A673 (cell line): Measurements from ENCODE around the gene ZNRD2. TPM values are rescaled to one million over a fixed set of nuclear protein-coding genes. Genes with fewer than 3 reads are reported as not detected.

ENCODE experiments used
- BruUV-seq: library from RNA; stranded (reverse); fragments of 400-500 nt; replicated peaks from 2 replicates; lab custom pipeline; 2021; lab: Mats Ljungman, UMichigan
- CTCF ChIA-PET: fragments of 300-600 bp; sonication (Branson Sonifier 250); formaldehyde crosslinking; loops from one replicate; lab custom pipeline; 2022; ENCODE audit warnings: antibody characterized with exemption; lab: Charles Lee
- POLR2A ChIA-PET: fragments of 300-600 bp; sonication (Branson Sonifier 250); formaldehyde crosslinking; loops from one replicate; lab custom pipeline; 2022; ENCODE audit warnings: antibody characterized with exemption; ENCODE audit not compliant: low non-redundant PET; lab: Charles Lee
- DNase-seq: peaks from one replicate; pipeline ENCODE4 v3.0.0-alpha.2; 2015; ENCODE audit warnings: low spot score
- H3K27ac ChIP-seq: fragments of 200-600 bp; sonication (generic); 2 replicates; pipeline ENCODE4 v1.5.1; 2016; ENCODE audit warnings: mixed run types, low read depth, mild to moderate bottlenecking, mixed read lengths, antibody characterized with exemption, low read length; ENCODE audit not compliant: poor library complexity, severe bottlenecking
- H3K27me3 ChIP-seq: fragments of 200-600 bp; sonication (generic); replicated peaks from 2 replicates; pipeline ENCODE4 v1.6.1; 2017; ENCODE audit warnings: mixed run types, low read depth, mild to moderate bottlenecking, mixed read lengths, antibody characterized with exemption, low read length; ENCODE audit not compliant: insufficient read depth, poor library complexity
- H3K36me3 ChIP-seq: fragments of 200-600 bp; sonication (generic); 2 replicates; pipeline ENCODE4 v1.6.1; 2016; ENCODE audit warnings: mixed run types, mild to moderate bottlenecking, mixed read lengths, antibody characterized with exemption, low read length; ENCODE audit not compliant: insufficient read depth, poor library complexity, severe bottlenecking
- H3K4me1 ChIP-seq: fragments of 200-600 bp; sonication (generic); 2 replicates; pipeline ENCODE4 v1.6.1; 2017; ENCODE audit warnings: mixed run types, mild to moderate bottlenecking, mixed read lengths, antibody characterized with exemption, low read length; ENCODE audit not compliant: insufficient read depth, poor library complexity, severe bottlenecking
- H3K4me3 ChIP-seq: fragments of 200-600 bp; sonication (generic); 2 replicates; pipeline ENCODE4 v1.5.1; 2016; ENCODE audit warnings: low read depth, mixed run types, mild to moderate bottlenecking, mixed read lengths, low read length; ENCODE audit not compliant: poor library complexity, severe bottlenecking
- H3K9me3 ChIP-seq: fragments of 200-600 bp; sonication (generic); 2 replicates; pipeline ENCODE4 v1.6.1; 2016; ENCODE audit warnings: mixed run types, low read depth, mild to moderate bottlenecking, mixed read lengths, antibody characterized with exemption, low read length; ENCODE audit not compliant: poor library complexity, severe bottlenecking
- EZH2 ChIP-seq: fragments of 200-600 bp; sonication (generic); IDR thresholded peaks from 2 replicates; pipeline ENCODE4 v1.6.1; 2017; ENCODE audit warnings: borderline replicate concordance, low read depth, mild to moderate bottlenecking, mixed read lengths, antibody characterized with exemption, low read length; ENCODE audit not compliant: poor library complexity, severe bottlenecking
- intact Hi-C: fragments of 100-400 bp; cut with micrococcal nuclease; formaldehyde crosslinking; loops from one replicate; pipeline ENCODE4 v1.10.0; 2022; ENCODE audit not compliant: unreplicated experiment
- total RNA-seq: library from RNA; stranded (reverse); gene quantifications from 2 replicates; pipeline ENCODE4 v1.2.3, GENCODE V29; 2021
- TF ChIP-seq, protein P1 (sequence below): fragments of 300-800, 200-600 bp; sonication (generic); conservative IDR thresholded peaks from 2 replicates; pipeline ENCODE4 v1.5.1; 2017; ENCODE audit warnings: low read depth, mild to moderate bottlenecking, antibody characterized with exemption, low read length, moderate library complexity, mixed read lengths

The ZNRD2 gene
- total RNA-seq, 1 experiment from 2014 or later: 98.9 TPM

DNA sequence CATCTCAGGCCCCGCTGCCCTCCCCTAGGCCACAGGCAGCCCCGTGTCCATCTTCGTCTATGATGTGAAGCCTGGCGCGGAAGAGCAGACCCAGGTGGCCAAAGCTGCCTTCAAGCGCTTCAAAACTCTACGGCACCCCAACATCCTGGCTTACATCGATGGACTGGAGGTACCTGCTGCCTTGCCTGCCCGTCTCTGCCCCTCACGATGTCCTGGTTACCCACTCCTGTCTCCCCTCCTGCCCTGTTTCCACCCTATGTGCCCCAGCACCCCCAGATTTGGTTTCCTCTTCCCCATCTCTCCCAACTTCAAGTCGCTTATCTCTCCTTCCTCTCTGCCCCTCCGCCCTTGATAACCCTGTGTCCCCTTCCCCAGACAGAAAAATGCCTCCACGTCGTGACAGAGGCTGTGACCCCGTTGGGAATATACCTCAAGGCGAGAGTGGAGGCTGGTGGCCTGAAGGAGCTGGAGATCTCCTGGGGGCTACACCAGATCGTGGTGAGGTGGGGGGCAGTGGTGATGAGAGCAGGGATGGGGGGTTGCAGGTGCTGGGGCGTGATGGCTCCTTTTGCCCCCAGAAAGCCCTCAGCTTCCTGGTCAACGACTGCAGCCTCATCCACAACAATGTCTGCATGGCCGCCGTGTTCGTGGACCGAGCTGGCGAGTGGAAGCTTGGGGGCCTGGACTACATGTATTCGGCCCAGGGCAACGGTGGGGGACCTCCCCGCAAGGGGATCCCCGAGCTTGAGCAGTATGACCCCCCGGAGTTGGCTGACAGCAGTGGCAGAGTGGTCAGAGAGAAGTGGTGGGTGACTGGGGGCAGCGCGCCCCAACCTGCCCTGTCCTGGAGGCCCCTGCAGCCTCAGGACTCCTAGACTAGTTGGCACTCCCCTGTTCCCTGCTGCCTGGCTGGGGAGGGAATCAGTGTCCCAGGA, 44.5 kb upstream of the ZNRD2 start:
- CTCF ChIA-PET: interaction anchor here (0.6 to 1.0 kb wide), 4 partner anchors 14 to 751 kb away, joined by 3 to 4 read pairs (median 4); no protein-coding TSS in a partner anchor
- peak overlapping the region; percentile 91 for H3K4me3 ChIP-seq
- peak overlapping the region; percentile 91 for H3K27ac ChIP-seq
- TSS peak; percentile 32 for BruUV-seq
- POLR2A ChIA-PET: interaction anchor here (0.6 kb wide), 1 partner anchor 47 kb away, joined by 3 read pairs; no protein-coding TSS in a partner anchor
- H3K36me3 ChIP-seq: peaks cover 23% of the 10 kb centered on the region
- H3K9me3 ChIP-seq: no peaks in the 10 kb centered on the region
- H3K27me3 ChIP-seq: no peaks in the 10 kb centered on the region
- peaks cover 14% of the 10 kb centered on the region for H3K4me1 ChIP-seq
- no peak for TF ChIP-seq EZH2
- TF ChIP-seq, protein P1, sequence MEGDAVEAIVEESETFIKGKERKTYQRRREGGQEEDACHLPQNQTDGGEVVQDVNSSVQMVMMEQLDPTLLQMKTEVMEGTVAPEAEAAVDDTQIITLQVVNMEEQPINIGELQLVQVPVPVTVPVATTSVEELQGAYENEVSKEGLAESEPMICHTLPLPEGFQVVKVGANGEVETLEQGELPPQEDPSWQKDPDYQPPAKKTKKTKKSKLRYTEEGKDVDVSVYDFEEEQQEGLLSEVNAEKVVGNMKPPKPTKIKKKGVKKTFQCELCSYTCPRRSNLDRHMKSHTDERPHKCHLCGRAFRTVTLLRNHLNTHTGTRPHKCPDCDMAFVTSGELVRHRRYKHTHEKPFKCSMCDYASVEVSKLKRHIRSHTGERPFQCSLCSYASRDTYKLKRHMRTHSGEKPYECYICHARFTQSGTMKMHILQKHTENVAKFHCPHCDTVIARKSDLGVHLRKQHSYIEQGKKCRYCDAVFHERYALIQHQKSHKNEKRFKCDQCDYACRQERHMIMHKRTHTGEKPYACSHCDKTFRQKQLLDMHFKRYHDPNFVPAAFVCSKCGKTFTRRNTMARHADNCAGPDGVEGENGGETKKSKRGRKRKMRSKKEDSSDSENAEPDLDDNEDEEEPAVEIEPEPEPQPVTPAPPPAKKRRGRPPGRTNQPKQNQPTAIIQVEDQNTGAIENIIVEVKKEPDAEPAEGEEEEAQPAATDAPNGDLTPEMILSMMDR: no peak
- no peak for DNase-seq
- intact Hi-C loops: no loop called here

DNA sequence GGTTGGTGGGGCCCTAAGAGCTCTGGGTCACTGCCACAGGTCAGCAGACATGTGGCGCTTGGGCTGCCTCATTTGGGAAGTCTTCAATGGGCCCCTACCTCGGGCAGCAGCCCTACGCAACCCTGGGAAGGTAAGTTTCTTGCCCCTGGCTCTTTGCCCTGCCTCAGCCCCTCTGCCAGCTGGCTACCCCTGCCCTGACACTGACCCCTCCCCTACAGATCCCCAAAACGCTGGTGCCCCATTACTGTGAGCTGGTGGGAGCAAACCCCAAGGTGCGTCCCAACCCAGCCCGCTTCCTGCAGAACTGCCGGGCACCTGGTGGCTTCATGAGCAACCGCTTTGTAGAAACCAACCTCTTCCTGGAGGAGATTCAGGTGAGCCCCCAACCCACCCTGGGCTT, 43.5 kb upstream of the ZNRD2 start:
- Histone ChIP-seq H3K9me3 (no peaks in the 10 kb centered on the region), H3K4me1 (peaks cover 14% of the 10 kb centered on the region), H3K27ac (no peak overlapping the region), H3K27me3 (no peaks in the 10 kb centered on the region), H3K4me3 (no peak overlapping the region), H3K36me3 (peaks cover 32% of the 10 kb centered on the region)
- no peak for TF ChIP-seq EZH2
- TF ChIP-seq, protein P1: no peak
- BruUV-seq: no TSS peak
- CTCF ChIA-PET: no interaction called here
- no peak for DNase-seq
- intact Hi-C loops: no loop called here
- POLR2A ChIA-PET: no interaction called here

DNA sequence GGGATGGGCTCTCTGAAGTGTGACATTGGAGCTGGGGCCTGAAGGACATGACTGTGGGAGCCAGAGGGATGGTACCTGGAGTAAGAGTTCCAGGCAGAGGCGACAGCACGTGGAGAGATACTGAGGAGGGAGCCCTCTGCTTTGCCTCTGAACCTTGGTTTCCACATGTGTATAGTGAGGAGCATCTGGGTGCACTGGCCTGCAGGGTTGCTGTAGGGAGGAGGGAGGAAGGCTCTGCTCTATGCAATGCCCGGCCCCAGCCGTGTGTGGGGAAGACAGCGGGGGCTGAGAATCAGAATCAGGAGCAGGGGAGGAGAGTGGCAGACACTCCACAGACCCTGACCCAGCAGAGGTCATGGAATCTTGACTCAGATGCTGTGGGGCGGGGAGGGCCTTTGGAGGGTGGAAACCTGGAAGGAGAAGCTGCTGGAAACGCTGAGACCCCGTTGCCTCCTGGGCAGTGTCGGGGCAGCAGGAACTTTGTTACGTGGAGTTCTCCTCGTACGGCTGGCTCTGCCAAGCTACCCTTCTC, 41.4 kb upstream of the ZNRD2 start:
- ChIA-PET POLR2A (no interaction called here), CTCF (no interaction called here)
- intact Hi-C loops: no loop called here
- no TSS peak for BruUV-seq
- Histone ChIP-seq H3K4me1 (peaks cover 14% of the 10 kb centered on the region), H3K4me3 (no peak overlapping the region), H3K36me3 (peaks cover 42% of the 10 kb centered on the region), H3K9me3 (no peaks in the 10 kb centered on the region), H3K27ac (no peak overlapping the region), H3K27me3 (no peaks in the 10 kb centered on the region)
- TF ChIP-seq, protein P1: no peak
- no peak for TF ChIP-seq EZH2
- no peak for DNase-seq
